ENCODE data around the gene RNF121. TPM values are rescaled to one million over a fixed set of nuclear protein-coding genes. Genes with fewer than 3 reads are reported as not detected.

Gene RNF121
- total RNA-seq, 2 donors from 2014 or later = 27.4 to 29.0 TPM

- intact Hi-C loops (cut with DNase I) = loop anchor here in 1 of 2 donors (10.0 kb wide), 1 partner anchor 221 kb away; no protein-coding TSS in a partner anchor
Observed at GRCh38 chr11:72013765-72014711, 85.2 kb downstream of the RNF121 start.

GRCh38 chr11:72014761-72015320 lies 86.0 kb downstream of the RNF121 start:
- intact Hi-C loops (cut with DNase I) = loop anchor here (5.0 to 10.0 kb wide), 2 partner anchors 82 to 220 kb away; no protein-coding TSS in a partner anchor
- no peak for DNase-seq (ENCODE audit: low spot score)

More at GRCh38 chr11:72013765-72014711, 85.2 kb downstream of the RNF121 start:
- DNase-seq (ENCODE audit: low spot score) = no peak

GRCh38 chr11:72015511-72016061 lies 86.7 kb downstream of the RNF121 start:
- intact Hi-C loops (cut with DNase I) = loop anchor here (5.0 to 10.0 kb wide), 2 partner anchors 82 to 219 kb away; no protein-coding TSS in a partner anchor
- no peak for DNase-seq (ENCODE audit: low spot score)

- no peak for DNase-seq (ENCODE audit: low spot score)
- intact Hi-C loops (cut with DNase I) = loop anchor here (5.0 to 10.0 kb wide), 2 partner anchors 79 to 217 kb away; no protein-coding TSS in a partner anchor
Observed at GRCh38 chr11:72018171-72018570, 89.3 kb downstream of the RNF121 start.

DNA sequence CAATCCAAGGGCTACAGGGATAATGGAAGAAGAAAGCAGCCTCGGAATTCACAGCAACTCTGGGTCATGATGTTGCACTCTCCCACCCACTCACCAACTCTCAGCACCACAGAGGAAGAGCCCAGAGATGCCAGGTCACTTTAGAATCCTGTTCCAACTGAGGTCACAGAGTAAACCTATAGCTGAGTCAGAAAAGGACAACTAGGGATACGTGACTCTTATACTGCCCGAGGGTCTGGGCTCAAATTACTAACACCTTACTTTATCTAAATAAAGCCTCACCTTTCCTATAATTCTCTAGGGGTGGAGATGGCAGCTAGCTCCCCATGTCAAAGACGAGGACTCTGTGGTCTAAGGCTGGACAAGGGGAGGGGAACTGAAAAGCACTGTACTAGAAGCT lies 94.5 kb downstream of the RNF121 start:
- intact Hi-C loops (cut with DNase I) = loop anchor here in 1 of 2 donors (10.0 kb wide), 1 partner anchor 201 kb away; the partner anchor contains the start of gene INPPL1
- no peak for DNase-seq (ENCODE audit: low spot score)

DNA sequence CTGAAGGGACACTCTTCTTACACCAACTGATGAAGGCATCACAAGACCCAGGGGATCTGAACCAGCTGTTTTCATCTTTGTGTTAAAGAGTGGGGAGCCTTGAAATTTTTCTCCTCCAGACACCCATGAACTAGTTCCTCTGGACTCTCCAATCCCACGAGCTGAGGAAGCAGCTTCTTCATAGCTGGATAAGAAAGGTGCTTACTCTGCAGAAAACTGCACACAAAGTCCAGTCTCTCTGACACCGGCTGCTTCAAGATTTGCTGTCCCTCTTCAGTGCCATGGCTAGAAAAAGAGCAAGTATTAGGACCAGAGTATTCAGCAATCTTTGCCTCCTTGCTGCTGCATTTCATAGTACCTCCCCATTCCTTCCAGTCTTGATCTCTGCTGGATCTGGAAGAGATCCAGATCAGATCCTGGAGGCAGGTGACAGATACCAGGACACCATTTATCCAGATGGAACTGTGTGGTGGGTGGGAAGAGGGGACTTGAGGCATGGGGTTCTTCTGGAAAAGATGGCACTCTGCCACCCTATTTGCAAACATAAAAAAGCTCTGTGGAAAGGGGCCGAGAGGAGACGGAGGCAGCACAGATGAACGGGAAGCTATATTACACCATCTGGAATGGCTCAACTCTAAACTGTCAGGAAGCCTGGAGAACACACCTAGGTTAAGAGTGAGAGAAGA lies 95.4 kb downstream of the RNF121 start:
- no peak for DNase-seq (ENCODE audit: low spot score)
- intact Hi-C loops (cut with DNase I) = loop anchor here (2.0 to 10.0 kb wide), 2 partner anchors 67 to 201 kb away; partner anchors contain the start of gene INPPL1 (in 1 of the 2)

DNA sequence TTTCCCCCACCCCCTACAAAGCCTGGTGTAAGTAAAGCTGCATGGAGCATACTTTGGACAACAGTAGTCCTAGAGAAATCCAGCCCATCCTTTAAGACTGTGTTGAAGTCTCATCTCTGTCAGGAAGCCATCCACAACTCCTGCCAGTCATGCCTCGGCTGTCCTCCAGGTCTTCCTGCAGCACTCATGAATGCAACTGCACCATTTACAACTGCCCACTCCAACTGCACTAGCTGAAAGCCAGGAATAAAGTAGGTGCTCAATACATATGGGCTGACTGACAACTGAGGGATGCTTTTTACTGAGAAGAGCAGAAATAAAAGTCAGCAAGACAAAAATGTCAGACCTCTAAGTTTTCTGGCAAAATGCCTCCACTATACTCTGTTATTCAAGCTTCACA lies 97.2 kb downstream of the RNF121 start:
- intact Hi-C loops (cut with DNase I) = loop anchor here in 1 of 2 donors (5.0 to 10.0 kb wide), 2 partner anchors 66 to 199 kb away; partner anchors contain the start of gene INPPL1
- no peak for DNase-seq (ENCODE audit: low spot score)

- intact Hi-C loops (cut with DNase I) = no loop called here
- no peak for DNase-seq (ENCODE audit: low spot score)
Observed at GRCh38 chr11:72030472-72031045, 101.7 kb downstream of the RNF121 start.

DNA sequence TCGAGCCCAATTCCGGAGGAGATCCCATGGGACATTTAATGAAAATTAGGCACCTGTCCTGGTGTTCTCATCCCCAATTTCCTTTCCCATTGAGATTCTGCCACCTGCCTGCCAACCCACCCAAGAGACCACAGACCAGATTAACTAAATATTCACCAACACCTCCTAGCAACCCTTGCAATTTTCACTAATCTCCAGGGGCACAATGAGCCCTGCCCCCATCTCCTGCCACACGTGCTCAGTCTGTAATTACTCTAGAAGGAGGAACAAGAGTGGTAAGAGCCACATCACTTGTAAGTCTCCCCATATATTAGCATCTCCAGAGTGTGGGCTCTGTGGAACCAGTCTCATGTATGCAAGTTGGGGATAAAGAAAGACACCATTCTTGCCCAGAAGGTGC lies 107.8 kb downstream of the RNF121 start:
- intact Hi-C loops (cut with DNase I) = loop anchor here in 1 of 2 donors (5.0 kb wide), 1 partner anchor 46 kb away; the partner anchor contains the start of genes LRRC51 and NUMA1
- no peak for DNase-seq (ENCODE audit: low spot score)

GRCh38 chr11:72037554-72038311 lies 108.9 kb downstream of the RNF121 start:
- intact Hi-C loops (cut with DNase I) = loop anchor here in 1 of 2 donors (5.0 kb wide), 1 partner anchor 45 kb away; the partner anchor contains the start of genes LRRC51 and NUMA1
- DNase-seq (ENCODE audit: low spot score) = no peak

- peak; percentile 84 for DNase-seq (ENCODE audit: low spot score)
- intact Hi-C loops (cut with DNase I) = loop anchor here in 1 of 2 donors (5.0 kb wide), 1 partner anchor 44 kb away; the partner anchor contains the start of genes LRRC51 and NUMA1
Observed at GRCh38 chr11:72038491-72038890, 109.6 kb downstream of the RNF121 start.

DNA sequence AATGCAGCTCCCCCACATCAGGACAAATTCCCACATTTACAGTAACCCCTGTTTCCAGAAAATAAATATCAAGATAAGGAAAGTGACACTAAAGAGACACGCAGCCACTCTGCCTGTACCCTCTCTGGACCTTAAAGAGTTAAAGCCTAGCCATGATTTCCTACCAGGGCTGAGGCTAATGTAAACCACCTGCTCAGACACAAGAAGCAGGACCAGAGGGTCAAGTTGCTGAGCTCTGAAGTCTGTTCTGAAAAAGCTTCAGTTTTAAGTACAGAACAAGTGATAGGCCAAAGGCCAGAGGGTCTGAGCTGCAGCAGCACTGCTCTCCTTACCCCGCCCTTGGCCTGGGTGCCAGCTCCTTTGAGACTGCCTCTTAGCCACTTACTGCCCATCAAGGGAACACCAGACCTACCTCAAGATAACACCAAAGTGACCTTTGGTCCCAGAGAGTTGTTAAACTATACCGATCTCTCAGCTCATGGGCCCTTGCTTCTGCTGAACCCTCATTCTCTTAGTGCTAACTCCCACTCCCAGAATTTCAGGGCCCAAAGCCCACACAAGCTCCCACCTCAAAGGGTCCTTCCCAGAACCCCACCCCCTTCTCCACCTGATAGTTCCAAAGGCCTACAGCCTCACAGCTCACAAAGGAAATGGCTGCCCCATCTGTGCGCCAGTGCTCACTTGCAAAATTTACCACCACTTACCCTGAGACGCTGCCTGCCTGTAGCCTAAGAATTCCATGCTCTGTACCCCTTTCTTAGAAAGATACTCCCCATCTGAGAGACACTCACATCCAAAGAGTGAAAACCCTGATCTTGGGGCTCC lies 110.4 kb downstream of the RNF121 start:
- no peak for DNase-seq (ENCODE audit: low spot score)
- intact Hi-C loops (cut with DNase I) = loop anchor here in 1 of 2 donors (5.0 kb wide), 1 partner anchor 43 kb away; the partner anchor contains the start of genes LRRC51 and NUMA1

DNA sequence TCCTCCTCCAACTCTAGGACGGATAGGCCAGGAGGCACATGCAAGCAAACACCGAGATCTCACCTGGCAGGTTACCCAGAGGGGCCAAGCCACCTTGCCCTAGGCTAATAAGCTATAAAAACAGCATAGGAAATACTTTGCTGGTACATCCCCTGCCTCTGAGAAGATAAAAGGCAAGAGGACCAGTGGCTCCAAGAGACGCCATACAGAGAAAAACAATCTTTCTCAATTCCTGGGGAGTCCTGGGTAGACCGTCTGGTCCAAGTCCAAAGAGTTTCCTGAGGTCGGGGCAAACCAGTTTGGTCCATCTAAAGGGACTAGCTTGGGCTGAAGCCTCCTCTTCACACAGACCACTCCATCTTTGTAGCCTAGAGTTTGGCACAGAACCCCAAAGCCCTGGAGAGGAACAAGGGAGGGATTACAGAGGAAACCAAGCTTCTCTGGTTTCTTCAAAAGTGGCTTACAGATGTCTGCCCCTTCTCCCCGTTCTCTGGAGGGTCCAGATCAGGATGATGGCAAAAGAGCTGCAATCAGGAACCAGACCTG lies 111.1 kb downstream of the RNF121 start:
- DNase-seq (ENCODE audit: low spot score) = no peak
- intact Hi-C loops (cut with DNase I) = loop anchor here in 1 of 2 donors (5.0 kb wide), 1 partner anchor 42 kb away; the partner anchor contains the start of genes LRRC51 and NUMA1

- peak; percentile 98 for DNase-seq (ENCODE audit: low spot score)
- intact Hi-C loops (cut with DNase I) = no loop called here
Observed at GRCh38 chr11:72040491-72041363, 111.9 kb downstream of the RNF121 start.

DNA sequence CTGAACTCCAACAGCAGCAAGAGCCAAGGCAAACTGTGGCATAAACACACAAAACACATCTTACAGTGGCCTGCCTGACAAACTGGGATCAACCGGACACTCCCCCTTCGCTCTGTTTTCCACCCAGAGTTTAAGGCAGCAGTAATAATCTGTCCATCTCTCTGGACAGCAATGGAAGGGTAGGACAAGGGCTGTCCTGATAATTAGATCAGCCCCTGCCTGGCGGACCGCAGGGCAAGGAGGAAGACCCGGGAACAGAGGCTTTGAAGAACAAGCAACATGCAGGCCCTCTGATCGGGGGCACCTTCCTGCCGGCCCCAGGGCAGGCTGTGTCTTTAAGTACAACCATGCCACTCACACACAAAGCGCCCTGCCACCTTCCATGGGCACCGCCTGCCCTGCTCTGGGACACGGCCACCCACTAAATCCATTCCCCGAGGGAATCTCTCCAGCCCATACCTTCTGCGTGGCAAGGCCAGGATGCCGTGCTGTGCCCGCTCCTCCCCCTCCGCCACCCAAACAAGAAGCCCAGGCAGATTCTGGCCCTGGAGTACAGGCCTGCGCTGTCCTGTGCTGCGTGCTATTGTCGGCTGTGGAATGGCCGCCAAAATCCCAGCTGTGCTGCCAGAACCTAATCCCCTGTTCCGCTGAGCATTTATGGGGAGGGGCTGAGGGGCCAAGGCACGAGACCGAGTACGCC lies 112.7 kb downstream of the RNF121 start:
- intact Hi-C loops (cut with DNase I) = no loop called here
- DNase-seq (ENCODE audit: low spot score) = peak; percentile 88
